IMR-90 (cell line): ENCODE data around the gene HLA-DPA1. TPM values are rescaled to one million over a fixed set of nuclear protein-coding genes. Genes with fewer than 3 reads are reported as not detected.

ENCODE experiments used
- ATAC-seq: fragments of 200-7000 bp; cut with Tn5 transposase; 2 replicates; pipeline ENCODE4 v1.9.1; 2020; ENCODE audit warnings: low read depth, mild to moderate bottlenecking, moderate library complexity
- BruUV-seq: library from RNA; stranded (reverse); fragments of 400-500 nt; replicated peaks from 2 replicates; lab custom pipeline; 2021; lab: Mats Ljungman, UMichigan
- CTCF ChIA-PET: fragments of 300-600 bp; formaldehyde crosslinking; extraction: SDS; loops from one replicate; lab custom pipeline; 2021; ENCODE audit warnings: antibody characterized with exemption; lab: Yijun Ruan, JAX
- POLR2A ChIA-PET: fragments of 300-600 bp; sonication (Branson Sonifier 250); formaldehyde crosslinking; loops from one replicate; lab custom pipeline; 2022; ENCODE audit warnings: antibody characterized with exemption; ENCODE audit not compliant: unreplicated experiment; lab: Charles Lee
- DNase-seq: peaks from one replicate; pipeline ENCODE4 v3.0.0; 2013
- H2AFZ ChIP-seq: replicated peaks from 2 replicates; pipeline ENCODE3; 2013; ENCODE audit warnings: low read length, mild to moderate bottlenecking; ENCODE audit not compliant: poor library complexity
- H2AK5ac ChIP-seq: 2 replicates; pipeline ENCODE4 v1.6.1; 2013; ENCODE audit warnings: low read depth, low read length, inconsistent platforms
- H2AK9ac ChIP-seq: replicated peaks from 2 replicates; pipeline ENCODE3; 2013; ENCODE audit warnings: mild to moderate bottlenecking, low read depth, low read length, moderate library complexity; ENCODE audit not compliant: poor library complexity
- H2BK120ac ChIP-seq: 2 replicates; pipeline ENCODE4 v1.6.1; 2013; ENCODE audit warnings: low read depth, low read length, inconsistent platforms
- H2BK15ac ChIP-seq: 3 replicates; pipeline ENCODE4 v1.6.1; 2013; ENCODE audit warnings: low read depth, low read length, inconsistent platforms
- H2BK20ac ChIP-seq: 2 replicates; pipeline ENCODE4 v1.6.1; 2013; ENCODE audit warnings: low read depth, mild to moderate bottlenecking, inconsistent platforms, low read length, moderate library complexity
- H2BK5ac ChIP-seq: 2 replicates; pipeline ENCODE4 v1.6.1; 2013; ENCODE audit warnings: mild to moderate bottlenecking, low read depth, low read length, inconsistent platforms; ENCODE audit not compliant: poor library complexity, severe bottlenecking
- H3K14ac ChIP-seq: replicated peaks from 2 replicates; pipeline ENCODE4 v1.6.1; 2013; ENCODE audit warnings: low read depth, low read length, inconsistent platforms
- H3K18ac ChIP-seq: 2 replicates; pipeline ENCODE4 v1.6.1; 2013; ENCODE audit warnings: low read depth, low read length, control low read depth
- H3K23ac ChIP-seq: 2 replicates; pipeline ENCODE4 v1.6.1; 2013; ENCODE audit warnings: low read depth, low read length, inconsistent platforms
- H3K27ac ChIP-seq: 2 replicates; pipeline ENCODE4 v1.5.1; 2013; ENCODE audit warnings: mild to moderate bottlenecking, control low read depth, low read length; ENCODE audit not compliant: insufficient read depth
- H3K27me3 ChIP-seq: 2 replicates; pipeline ENCODE4 v1.6.1; 2013; ENCODE audit warnings: low read length; ENCODE audit not compliant: control insufficient read depth, insufficient read depth
- H3K36me3 ChIP-seq: 2 replicates; pipeline ENCODE4 v1.6.1; 2013; ENCODE audit warnings: low read length, mixed read lengths; ENCODE audit not compliant: control insufficient read depth, insufficient read depth
- H3K4ac ChIP-seq: 2 replicates; pipeline ENCODE4 v1.6.1; 2013; ENCODE audit warnings: low read depth, low read length, inconsistent platforms
- H3K4me1 ChIP-seq: 2 replicates; pipeline ENCODE4 v1.6.1; 2013; ENCODE audit warnings: low read length, mixed read lengths; ENCODE audit not compliant: control insufficient read depth, insufficient read depth
- H3K4me2 ChIP-seq: 2 replicates; pipeline ENCODE4 v1.6.1; 2013; ENCODE audit warnings: low read depth, mild to moderate bottlenecking, control low read depth, low read length, moderate library complexity
- H3K4me3 ChIP-seq: 2 replicates; pipeline ENCODE4 v1.5.1; 2013; ENCODE audit warnings: low read depth, mild to moderate bottlenecking, control low read depth, low read length, moderate library complexity; ENCODE audit not compliant: insufficient read depth
- H3K56ac ChIP-seq: 2 replicates; pipeline ENCODE4 v1.6.1; 2013; ENCODE audit warnings: low read length, inconsistent platforms; ENCODE audit not compliant: insufficient read depth; ENCODE audit errors: extremely low read depth
- H3K79me1 ChIP-seq, 2 experiments: 2 replicates each; pipeline ENCODE4 v1.6.1; 2013; ENCODE audit warnings: low read length in 2 of 2, inconsistent platforms in 1 of 2, low read depth in 1 of 2
- H3K9ac ChIP-seq: 2 replicates; pipeline ENCODE4 v1.6.1; 2013; ENCODE audit warnings: low read depth, low read length, control low read depth
- H3K9me1 ChIP-seq: 2 replicates; pipeline ENCODE4 v1.6.1; 2013; ENCODE audit warnings: low read length, inconsistent platforms; ENCODE audit not compliant: insufficient read depth
- H3K9me3 ChIP-seq: 2 replicates; pipeline ENCODE4 v1.6.1; 2013; ENCODE audit warnings: low read length; ENCODE audit not compliant: control insufficient read depth, insufficient read depth
- H4K20me1 ChIP-seq: 2 replicates; pipeline ENCODE4 v1.6.1; 2013; ENCODE audit warnings: low read length, inconsistent platforms; ENCODE audit not compliant: insufficient read depth
- H4K5ac ChIP-seq: 2 replicates; pipeline ENCODE4 v1.6.1; 2013; ENCODE audit warnings: mild to moderate bottlenecking, low read depth, low read length, control low read depth
- H4K8ac ChIP-seq, 2 experiments: 2 replicates each; pipeline ENCODE4 v1.6.1; 2013; ENCODE audit warnings: low read depth in 2 of 2, low read length in 2 of 2, control low read depth in 1 of 2, inconsistent platforms in 1 of 2
- H4K91ac ChIP-seq: 2 replicates; pipeline ENCODE4 v1.6.1; 2013; ENCODE audit warnings: low read depth, low read length, inconsistent platforms; ENCODE audit not compliant: insufficient read depth
- POLR2A ChIP-seq: IDR thresholded peaks from 2 replicates; pipeline ENCODE4 v1.6.1; 2012; ENCODE audit warnings: mild to moderate bottlenecking, low read depth, low read length
- RFX5 ChIP-seq: IDR thresholded peaks from 2 replicates; pipeline ENCODE4 v1.8.0; 2012; ENCODE audit warnings: low read depth, mild to moderate bottlenecking, low read length, moderate library complexity
- WGBS, 2 experiments: methylation state at CpG; one replicate each; pipeline versions ENCODE4 v1.1.5 to v1.1.7; 2013; ENCODE audit warnings: missing lambda C conversion rate in 2 of 2; ENCODE audit not compliant: insufficient read length in 1 of 2; ENCODE audit errors: extremely low coverage in 2 of 2; 5-methylcytosine and 5-hydroxymethylcytosine counted together
- dilution Hi-C: fragments of 300-500 bp; cut with HindIII; formaldehyde crosslinking; loops from one replicate; pipeline ENCODE4 v1.14.3; 2018; ENCODE audit warnings: low sequenced_read_pairs; ENCODE audit not compliant: unreplicated experiment
- in situ Hi-C: fragments of 300-500 bp; cut with MboI; formaldehyde crosslinking; loops from 3 replicates; pipeline ENCODE4 v1.14.3; 2019; ENCODE audit warnings: low sequenced_read_pairs, inconsistent platforms, mixed read lengths
- intact Hi-C: fragments of 100-400 bp; cut with micrococcal nuclease; formaldehyde crosslinking; loops from 2 replicates; pipeline ENCODE4 v1.10.0; 2022
- polyA plus RNA-seq, 3 experiments: library from polyadenylated mRNA; depleted of rRNA; stranded (reverse); fragments of >200 nt; gene quantifications; 2 replicates each; pipeline ENCODE4 v1.2.3, GENCODE V29; 2012; ENCODE audit warnings: low replicate concordance in 1 of 3
- total RNA-seq: library from RNA; depleted of rRNA; stranded (reverse); fragments of >200 nt; gene quantifications from 2 replicates; pipeline ENCODE4 v1.2.3, GENCODE V29; 2012

The HLA-DPA1 gene
- total and polyA plus RNA-seq, 2 of the 4 experiments (the other 2 are of a cell fraction), result not detected

DNA sequence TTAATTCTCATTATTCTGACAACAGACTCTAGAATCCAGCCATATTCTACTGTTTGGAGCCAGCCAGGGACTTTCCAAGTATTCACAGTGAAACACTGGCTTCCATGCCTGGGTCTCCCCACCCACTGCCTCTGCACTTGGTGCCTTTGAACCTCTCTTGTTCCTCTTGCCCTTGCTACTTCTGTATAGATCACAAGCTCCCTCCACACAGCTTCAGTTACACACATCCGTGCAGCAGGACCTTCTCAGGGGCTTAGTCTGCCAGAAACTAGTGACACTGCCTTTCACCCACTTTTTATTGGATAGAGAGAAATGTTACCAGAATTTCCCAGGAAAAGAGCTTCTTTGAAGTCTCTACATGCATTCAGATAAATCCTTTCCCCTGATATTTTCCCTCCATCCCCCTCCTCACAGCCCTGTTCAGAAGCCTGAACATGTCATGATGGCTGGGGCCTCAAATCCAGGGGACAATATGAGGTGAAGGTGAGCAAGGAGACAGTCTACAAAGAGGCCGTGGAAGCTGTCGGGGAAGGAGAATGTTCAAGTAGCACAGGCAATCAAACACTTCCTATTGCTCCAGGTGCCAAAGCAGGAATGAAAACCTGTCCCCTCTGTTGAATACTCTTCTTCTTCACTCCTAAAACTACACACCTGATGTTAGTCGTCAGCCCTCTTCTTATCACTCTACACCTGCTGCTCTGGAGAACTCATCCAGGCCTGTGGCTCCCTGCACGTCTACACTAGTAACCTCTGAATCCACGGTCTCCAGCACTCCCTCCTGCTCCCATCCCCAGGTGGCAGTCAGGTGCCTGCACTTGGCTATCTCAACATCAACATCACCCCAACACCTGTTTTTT lies 43.9 kb downstream of the HLA-DPA1 start:
- no peak overlapping the region for H2BK120ac ChIP-seq
- in situ Hi-C loops (no loop called here), dilution Hi-C loops (no loop called here), intact Hi-C loops (no loop called here)
- H2BK15ac ChIP-seq, result no peak overlapping the region
- H3K27me3 ChIP-seq, result peaks cover 18% of the 10 kb centered on the region
- no peaks in the 10 kb centered on the region for H3K36me3 ChIP-seq
- no peak overlapping the region for H2BK20ac ChIP-seq
- H3K9me1 ChIP-seq, result no peaks in the 10 kb centered on the region
- whole genome bisulfite sequencing, 2 experiments, result 50% methylated on average over 2 of the region's 6 CpGs; no CpG with 5 or more reads in 1 of the 2 experiments
- BruUV-seq, result no TSS peak
- no peak overlapping the region for H4K5ac ChIP-seq
- POLR2A ChIA-PET, result no interaction called here
- no peak overlapping the region for H3K56ac ChIP-seq
- H2AK5ac ChIP-seq, result no peak overlapping the region
- no peak overlapping the region for H3K14ac ChIP-seq
- H3K4me3 ChIP-seq, result no peak overlapping the region
- H3K79me1 ChIP-seq, result no peaks in the 10 kb centered on the region
- H3K18ac ChIP-seq, result no peak overlapping the region
- no peak overlapping the region for H4K91ac ChIP-seq
- DNase-seq (peak; percentile 4), ATAC-seq (no peak; the same call in 1 of the 2 replicates)
- no peak for TF ChIP-seq POLR2A
- peak; percentile 95 for TF ChIP-seq RFX5
- H4K20me1 ChIP-seq, result no peaks in the 10 kb centered on the region
- no peak overlapping the region for H3K23ac ChIP-seq
- no peak overlapping the region for H2BK5ac ChIP-seq
- no peak overlapping the region for H2AFZ ChIP-seq
- H3K4me1 ChIP-seq, result no peaks in the 10 kb centered on the region
- H3K4me2 ChIP-seq, result no peak overlapping the region
- no peaks in the 10 kb centered on the region for H3K9me3 ChIP-seq
- H2AK9ac ChIP-seq, result no peak overlapping the region
- H3K27ac ChIP-seq, result no peak overlapping the region
- H4K8ac ChIP-seq, result no peak overlapping the region
- H3K9ac ChIP-seq, result no peak overlapping the region
- CTCF ChIA-PET, result interaction anchor here (1.0 kb wide), 1 partner anchor 45 kb away, joined by 3 read pairs; no protein-coding TSS in a partner anchor
- no peak overlapping the region for H3K4ac ChIP-seq
